GM18858 (cell line): ENCODE data around the gene ADAP2.
"Not testable (repeated sequence)": the region's sequence is repeated elsewhere in the genome, so short reads cannot be mapped to it uniquely, and the experiment has no call there.

ENCODE experiments used
- ATAC-seq: cut with Tn5 transposase; IDR thresholded peaks from one replicate; pipeline ENCODE4 v1.9.1; 2021; ENCODE audit not compliant: unreplicated experiment

The ADAP2 gene, protein sequence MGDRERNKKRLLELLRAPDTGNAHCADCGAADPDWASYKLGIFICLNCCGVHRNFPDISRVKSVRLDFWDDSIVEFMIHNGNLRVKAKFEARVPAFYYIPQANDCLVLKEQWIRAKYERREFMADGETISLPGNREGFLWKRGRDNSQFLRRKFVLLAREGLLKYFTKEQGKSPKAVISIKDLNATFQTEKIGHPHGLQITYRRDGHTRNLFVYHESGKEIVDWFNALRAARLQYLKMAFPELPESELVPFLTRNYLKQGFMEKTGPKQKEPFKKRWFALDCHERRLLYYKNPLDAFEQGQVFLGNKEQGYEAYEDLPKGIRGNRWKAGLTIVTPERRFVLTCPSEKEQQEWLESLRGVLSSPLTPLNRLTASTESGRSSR

DNA sequence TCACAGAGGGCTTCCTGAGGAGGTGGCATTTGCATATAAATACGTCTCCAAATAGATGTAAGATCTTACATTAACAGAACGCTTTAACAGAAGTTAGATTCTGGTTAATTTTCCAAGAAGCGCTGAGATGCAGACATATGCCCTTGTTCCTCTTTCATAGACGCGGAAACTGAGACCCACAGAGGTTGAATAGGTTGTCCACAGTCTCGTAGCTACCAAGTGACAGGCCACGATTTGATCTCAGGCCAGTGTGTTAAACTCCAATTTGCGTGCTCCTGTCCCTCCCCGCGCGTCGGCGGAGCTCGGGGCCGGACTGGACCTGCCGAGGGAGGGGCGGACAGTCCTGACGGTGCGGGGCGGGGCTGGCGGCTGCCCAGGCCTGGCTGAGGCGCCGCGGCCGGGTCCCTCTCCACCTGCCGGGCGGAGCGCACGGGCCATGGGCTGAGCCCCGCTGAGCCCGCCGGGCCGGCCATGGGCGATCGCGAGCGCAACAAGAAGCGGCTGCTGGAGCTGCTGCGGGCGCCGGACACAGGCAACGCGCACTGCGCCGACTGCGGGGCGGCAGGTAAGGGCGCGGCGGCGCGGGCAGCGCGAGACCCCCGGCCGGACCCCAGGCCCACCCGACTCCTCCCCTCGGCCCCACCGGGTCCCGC is at the start of gene ADAP2:
Gene ADAP2, plus strand, starts transcription at position 402 of the 653 bp plus-strand sequence. Its CDS starts 70 bp downstream, at position 472.
- ATAC-seq, result no peak

DNA sequence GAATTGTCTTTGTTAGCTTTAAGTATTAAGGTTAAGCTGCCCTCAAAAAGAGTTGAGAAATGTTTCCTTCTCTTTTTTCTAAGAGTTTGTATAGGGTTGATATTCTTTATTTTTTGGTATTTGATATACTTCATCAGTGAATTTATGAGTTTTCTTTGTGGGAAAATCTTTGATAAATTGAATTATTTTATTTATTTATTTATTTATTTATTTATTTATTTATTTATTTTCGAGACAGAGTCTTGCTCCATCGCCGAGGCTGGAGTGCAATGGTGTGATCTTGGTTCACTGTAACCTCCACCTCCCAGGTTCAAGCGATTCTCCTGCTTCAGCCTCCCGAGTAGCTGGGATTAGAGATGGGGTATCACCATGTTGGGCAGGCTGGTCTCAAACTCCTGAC is 35.6 kb upstream of the ADAP2 start:
- no peak for ATAC-seq

DNA sequence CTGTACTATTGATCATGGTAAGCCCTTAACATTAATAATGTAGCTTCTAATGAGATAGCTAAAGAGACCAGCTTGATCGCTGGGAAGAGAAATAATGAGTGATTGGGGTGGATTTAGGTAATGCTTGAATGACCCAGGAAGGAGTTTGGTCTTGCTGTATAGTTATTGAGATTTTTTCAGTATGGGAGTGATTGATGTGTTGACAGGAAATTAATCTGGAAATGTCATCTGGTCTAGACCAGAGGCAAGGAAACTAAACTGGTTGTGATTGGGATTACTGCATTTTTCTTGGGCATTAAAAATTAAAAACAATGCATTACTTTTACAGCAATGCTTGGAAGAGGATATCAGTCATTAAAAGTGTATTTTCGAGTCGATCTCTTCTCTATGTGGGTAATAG is 27.5 kb upstream of the ADAP2 start:
- no peak for ATAC-seq

DNA sequence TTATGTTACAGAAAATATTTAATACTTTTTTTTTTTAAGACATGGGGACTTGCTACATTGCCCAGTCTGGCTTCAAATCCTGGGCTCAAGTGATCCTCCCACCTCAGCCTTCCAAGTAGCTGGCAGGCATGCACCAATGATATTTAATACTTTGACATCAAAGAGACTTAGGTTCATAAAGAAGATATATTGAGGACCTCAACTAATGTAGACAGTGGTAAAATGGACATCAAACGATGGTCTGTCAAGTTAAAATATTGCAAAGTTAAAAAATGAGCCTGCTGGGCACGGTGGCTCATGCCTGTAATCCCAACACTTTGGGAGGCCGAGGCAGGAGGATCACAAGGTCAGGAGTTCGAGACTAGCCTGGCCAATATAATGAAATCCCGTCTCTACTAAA is 24.4 kb upstream of the ADAP2 start:
- ATAC-seq, result no peak

DNA sequence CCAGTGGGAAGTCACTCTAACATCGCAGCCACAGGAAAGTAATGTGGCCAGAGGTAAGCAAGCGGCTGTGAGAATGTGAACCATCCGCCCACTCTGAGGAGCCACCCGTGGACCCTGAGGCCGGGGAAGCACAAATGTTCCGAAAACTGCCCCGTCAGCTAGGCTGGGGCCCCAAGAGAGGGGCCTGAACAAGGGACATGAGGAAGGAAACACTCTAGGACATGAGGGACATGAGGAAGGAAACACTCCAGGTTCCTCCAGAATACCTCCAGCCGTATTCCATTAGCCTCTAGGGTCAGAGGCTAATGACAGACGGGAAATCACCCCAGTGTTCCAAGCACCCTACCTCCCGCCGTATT is 16.0 kb upstream of the ADAP2 start:
- no peak for ATAC-seq

DNA sequence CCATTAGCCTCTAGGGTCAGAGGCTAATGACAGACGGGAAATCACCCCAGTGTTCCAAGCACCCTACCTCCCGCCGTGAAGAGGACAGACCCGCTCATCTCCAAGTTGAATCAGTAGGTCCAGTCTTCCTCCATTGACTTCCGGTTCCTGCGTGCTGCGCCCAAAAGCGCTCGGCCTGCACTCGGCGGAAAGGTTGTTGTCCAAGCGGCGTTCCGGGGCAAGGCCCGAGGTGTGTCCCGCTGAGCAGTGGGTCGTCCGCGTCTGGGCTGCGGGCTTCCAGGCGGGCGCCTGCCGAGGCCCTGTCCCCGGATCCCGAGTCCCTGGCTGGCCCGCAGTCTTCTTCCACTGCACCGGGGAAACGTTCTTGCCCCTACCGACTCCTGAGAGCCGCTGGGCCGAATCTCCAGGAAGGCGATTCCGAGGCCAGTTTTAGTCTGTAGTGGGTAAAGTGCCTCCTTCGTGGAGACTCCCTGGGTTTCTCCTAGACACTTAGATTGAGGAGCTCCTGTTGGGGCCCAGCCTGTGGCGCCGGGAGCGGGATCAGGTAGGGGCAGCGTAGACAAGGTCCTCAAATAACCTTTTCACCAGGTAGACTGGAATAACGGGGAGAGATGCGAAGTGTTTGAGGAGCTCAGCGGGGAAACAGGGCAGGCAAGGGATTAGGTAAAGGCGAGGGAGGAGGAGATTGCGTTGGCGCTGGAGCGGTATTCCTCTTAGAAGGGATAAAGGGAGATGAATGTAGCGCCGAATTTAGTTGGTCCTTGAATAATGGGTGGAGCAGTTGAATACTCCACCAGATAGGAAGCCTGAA is 15.4 kb upstream of the ADAP2 start, which contains the start of gene TEFM:
Gene TEFM, minus strand, starts transcription at position 138 of the 811 bp plus-strand sequence. Its CDS starts 40 bp downstream, at position 98.
- peak; percentile 64 for ATAC-seq

DNA sequence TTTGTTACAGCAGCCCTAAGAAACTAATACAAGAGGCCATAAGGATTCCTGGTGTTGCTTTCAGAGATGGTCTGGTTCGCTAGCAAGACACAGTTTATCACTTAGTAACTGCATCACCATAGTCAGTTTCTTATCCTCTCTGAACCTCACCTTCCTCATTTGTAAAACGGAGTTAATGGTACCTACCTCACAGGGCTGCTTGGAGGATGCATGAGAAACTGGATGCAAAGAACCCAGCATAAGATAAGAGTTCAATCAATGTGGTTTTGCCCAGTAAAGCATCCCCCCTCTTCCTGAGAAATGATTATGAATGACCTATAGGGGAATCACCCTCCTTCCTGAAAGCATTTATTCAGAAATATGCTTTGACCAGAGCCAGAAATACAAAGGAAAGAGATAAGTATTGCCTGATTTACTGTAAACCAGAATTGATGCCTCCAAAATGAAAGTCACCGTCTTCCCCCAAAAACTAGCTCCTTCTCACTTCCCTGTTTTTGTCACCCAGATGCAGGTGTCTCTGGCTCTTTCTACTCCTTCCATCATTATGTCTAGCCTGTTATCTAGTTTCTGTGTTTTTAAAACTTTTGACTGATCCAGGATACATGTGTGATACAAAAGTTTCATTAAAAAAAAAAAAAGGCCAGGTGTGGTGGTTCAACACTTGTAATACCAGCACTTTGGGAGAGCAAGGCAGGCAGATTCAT is 12.9 kb upstream of the ADAP2 start:
- no peak for ATAC-seq

DNA sequence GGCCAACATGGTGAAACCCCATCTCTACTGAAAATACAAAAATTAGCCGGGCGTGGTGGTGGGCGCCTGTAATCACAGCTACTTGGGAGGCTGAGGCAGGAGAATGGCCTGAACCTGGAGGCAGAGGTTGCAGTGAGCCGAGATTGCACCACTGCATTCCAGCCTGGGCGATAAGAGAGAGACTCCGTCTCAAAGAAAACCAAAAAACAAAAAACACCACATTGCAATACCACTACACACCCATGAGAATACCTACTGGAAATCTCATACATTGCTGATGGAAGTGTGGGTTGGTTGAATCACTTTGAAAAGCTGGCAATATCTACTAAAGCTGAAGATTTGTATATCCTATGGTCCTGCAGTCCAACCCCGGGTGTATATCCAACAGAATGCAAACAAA is 11.6 kb upstream of the ADAP2 start:
- not testable (repeated sequence) for ATAC-seq

DNA sequence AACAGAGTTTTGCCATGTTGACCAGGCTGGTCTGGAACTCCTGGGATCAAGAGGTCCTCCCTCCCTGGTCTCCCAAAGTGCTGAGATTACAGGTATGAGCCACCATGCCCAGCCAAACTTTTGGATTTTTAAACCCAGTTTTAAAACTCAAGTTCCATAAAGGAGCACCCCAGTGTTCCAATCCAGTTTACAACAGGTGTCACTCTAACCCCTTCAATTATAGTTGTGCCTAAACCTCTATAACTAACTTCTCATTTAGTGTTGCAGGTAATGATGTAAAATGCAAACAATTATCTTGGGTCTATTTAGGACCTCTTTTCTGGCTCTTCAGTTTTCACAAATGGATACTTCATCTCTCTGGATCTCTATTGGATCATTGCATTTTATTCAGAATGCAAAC is 7.8 kb upstream of the ADAP2 start:
- ATAC-seq, result no peak

DNA sequence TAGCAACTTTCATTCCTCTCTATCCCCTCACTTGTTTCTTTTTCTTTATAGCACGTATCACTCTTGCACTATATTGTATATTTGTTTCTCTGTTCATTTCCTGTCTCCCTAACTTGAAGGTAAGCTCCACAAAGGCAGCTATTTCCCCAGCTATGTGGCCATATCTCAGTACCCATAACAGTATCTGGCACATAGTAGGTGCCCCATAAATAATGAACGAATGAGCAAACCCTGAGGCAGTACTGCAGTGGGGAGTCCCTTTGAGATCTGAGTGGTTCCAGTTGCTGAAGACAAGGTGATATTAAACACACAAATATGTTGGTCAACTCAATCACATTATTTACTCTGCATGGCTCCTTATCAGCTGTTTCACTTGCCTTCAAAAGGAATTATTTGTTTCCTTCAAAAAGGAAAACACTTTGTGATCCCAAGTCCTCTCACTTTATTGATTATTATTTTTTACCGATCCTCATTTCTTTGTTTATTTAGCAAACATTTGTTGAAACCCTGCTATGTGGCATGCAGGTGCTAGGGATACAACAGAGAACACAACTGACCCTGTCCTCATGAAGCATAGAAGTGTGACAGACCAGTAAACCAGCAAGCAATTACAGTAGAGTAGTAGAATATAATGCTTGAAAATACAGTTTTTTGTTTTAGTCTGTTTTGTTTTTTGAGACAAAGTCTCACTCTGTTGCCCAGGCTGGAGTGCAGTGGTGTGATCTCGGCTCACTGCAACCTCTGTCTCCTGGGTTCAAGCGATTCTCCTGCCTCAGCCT is 5.7 kb upstream of the ADAP2 start:
- ATAC-seq, result no peak

DNA sequence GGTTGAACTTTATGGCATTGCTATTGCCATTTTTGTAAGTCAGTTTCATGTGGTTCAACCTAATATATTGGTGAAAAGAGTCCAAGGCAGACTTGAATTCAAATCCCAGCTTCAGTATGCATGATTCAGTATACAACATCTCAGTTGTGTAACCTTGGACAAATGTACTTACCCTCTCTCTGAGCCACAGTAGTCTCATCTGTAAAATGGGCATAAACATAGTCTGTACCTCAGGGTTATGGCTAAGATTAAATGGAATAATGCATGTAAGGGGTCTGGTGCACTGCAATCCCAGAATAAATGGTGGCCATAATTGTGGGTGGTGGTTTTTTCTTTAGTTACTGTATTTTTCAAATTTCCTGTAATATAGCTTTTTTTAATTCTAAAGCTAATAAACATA is 4.7 kb upstream of the ADAP2 start:
- ATAC-seq, result no peak

DNA sequence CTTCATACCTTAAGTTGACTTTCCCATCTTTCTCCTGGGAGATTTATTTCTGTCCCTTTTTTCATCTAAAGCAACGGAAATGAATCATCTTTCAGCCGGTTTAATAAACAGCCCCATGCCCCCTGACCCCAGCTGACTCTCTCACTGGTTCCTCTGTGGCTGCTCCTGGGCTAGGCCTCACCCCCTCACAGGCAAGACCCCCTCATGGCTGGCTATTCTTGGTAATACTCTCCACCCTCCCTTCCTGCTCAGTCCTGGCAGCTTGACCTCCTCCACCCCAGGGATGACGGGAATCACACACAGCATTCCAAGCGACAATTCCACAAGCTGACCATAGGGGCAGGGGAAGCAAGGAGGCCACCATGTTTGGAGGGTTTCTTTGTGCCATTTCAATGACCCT is 1.5 kb upstream of the ADAP2 start:
- ATAC-seq, result no peak

DNA sequence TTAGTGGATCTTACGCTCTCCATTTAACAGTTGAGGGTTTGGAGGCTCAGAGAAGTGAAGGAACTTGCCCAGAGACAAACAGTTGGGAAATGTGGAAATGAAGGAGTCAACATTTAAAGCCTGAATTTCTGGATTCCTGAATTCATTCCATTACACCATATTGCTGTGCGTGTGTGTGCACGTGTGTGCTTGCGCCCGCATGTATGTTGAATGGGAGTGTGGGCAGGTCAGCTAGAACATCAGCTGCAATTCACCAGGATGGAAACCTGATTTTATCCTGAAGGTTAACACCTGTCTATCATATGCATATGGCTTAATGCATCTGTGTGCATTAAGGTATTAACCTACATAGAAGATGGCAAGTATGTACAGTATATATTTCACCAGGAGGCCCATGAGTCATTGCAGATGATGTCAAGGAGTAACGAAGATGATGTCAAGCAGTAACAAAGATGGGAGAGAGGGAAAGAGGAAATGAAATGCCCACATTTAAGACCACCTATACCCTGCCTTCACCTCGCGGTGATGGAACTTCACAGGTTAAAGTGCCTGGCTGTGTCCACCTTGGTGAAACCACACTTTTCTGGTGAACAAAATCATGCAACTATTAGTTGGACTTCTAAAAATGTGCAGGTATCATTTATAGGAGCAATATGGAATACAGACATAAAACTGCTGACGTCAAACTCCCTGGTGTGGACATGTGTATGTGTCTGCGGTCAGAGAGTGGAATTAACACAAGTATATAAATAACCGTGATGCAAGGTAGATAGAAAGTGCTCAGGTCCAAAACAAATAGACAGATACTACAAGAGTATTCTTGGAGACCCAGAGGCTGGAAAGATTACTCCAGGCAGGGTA is 832 bp upstream of the ADAP2 start:
- ATAC-seq, result no peak

DNA sequence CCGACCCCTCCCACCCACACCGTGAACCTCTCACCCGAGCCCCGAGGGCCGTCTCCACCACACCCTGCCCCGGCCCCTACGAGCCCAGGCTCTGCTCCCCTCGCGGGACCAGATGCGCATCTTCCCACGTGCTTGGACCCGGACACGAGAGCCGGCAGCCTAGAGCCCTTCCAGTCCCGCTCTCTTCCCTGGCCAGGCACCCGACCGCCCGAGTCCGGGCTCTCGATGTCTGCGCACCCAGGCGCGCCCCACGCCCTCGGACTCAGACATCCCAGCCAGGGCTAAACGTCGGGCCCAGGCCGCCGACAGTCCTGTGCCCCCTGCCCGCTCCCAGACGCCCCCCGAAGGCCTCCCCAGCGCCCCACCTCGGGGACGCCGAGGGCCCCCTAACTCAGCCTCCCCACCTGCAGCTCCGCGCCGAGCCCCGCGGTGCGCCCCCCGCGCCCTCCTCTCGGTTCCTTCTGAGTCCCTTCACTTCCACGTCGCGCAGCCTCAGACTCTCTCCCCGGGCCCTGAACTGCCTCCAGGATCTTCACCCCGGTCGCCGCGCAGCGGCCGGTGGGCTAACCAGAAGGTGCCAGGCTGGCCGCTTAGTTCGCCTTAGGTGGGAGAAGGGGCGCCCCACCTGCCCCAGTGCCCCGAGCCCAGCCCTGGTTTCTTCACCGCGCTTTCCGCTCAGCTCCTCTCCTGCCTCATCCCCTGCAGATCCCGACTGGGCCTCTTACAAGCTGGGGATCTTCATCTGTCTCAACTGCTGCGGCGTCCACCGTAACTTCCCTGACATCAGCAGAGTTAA is 688 bp downstream of the ADAP2 start:
- ATAC-seq, result no peak

DNA sequence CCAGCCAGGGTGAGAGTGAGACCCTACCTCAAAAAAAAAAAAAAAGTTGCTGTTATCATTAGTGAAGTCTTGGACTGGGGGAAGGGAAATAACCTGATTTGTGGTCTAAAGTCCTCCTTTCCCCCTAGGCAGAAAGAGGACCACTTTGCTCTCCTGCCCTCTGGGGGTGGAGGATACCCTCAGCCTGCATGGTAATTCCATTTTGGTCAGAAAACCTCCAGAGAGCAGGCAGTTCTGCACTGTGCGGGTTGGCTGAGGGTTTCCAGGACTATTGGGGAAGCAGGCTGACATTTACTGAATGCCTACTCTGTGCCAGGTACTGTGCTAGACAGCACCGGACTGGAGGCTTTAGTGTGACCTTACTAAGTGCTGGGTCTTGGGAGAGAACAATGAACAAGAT is 2.6 kb downstream of the ADAP2 start:
- no peak for ATAC-seq

DNA sequence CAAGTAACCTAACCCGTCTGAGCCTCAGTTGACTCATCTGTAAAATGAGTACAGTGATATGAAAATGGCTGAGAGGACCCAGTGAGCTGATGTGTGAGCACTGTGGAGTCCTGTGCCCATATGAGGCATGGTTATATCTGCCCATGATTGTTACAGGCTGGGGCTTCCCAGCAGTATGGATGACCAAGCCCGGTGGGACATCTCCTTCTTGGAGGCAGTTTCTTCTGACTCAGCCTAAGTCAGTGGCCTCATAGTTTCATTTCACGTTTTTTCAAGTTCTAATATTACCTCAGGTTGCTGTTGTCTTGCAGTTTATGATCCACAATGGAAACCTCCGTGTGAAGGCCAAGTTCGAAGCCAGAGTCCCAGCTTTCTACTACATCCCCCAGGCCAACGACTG is 4.8 kb downstream of the ADAP2 start:
- ATAC-seq, result no peak

DNA sequence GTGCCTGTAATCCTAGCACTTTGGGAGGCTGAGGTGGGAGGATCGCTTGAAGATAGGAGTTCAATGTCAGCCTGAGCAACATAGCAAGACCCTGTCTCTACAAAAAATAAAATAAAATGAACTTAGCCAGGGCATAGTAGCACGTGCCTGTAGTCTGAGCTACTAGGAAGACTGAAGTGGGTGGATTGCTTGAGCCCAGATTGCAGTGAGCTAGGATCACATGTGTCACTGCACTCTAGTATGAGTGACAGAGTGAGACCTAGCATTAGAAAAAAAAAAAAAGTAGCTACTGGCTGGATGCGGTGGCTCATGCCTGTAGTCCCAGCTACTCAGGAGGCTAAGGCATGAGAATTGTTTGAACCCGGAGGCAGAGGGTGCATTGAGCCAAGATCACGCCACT is 6.0 kb downstream of the ADAP2 start:
- ATAC-seq, result no peak

DNA sequence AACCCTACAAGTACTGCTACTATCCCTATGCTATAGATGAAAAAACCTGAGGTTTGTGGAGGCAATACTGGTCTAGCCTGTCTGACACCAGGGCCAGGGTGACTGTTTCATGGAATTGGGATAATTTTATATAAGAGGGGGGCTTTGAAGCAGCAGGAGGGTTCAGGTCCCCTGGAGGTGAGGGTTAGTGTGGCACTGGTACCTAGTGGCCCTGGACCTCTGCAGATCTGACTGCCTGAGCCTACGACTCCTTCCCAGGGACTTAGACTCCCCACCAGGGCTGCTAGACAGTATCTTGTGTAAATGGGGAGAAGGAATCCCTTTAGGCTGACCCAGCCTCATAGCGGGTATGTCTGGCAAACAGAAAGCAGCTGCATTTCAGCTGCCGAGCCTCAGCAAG is 6.8 kb downstream of the ADAP2 start:
- no peak for ATAC-seq
